ENCODE data around the gene SLC7A6. TPM values are rescaled to one million over a fixed set of nuclear protein-coding genes. Genes with fewer than 3 reads are reported as not detected.

SLC7A6 gene
- total and polyA plus RNA-seq, 2 of the 8 experiments (the other 6 are each of a cell fraction or from before 2014, with no cell fraction given), result 28.0 to 37.8 TPM

GRCh38 chr16:68283346-68283745, 19.0 kb downstream of the SLC7A6 start:
- Histone ChIP-seq H3K23me2 (ENCODE audit: low read depth, low read length) (no peaks in the 10 kb centered on the region), H4K8ac (ENCODE audit: extremely low read depth, insufficient read depth, low read length) (no peak overlapping the region), H2BK120ac (replicated peaks; ENCODE audit: low read depth, low read length) (no peak overlapping the region), H4K91ac (replicated peaks; ENCODE audit: insufficient read length, low read length) (no peak overlapping the region), H2BK5ac (ENCODE audit: low read depth, low read length) (no peak overlapping the region), H3K4me2 (ENCODE audit: insufficient read depth in 1 of 2, low read depth in 2 of 2, low read length in 2 of 2) (no peak overlapping the region), H3K56ac (replicated peaks; ENCODE audit: insufficient read length, low read depth, low read length) (no peak overlapping the region), H3K36me3 (ENCODE audit: control insufficient read depth in 2 of 4, insufficient read depth in 4 of 4, low read length in 3 of 4) (peaks cover 0 to 3% (median 0%) of the 10 kb centered on the region in 4 experiments; a peak in 2 of 8 replicates), H3K18ac (ENCODE audit: extremely low read depth, low read length) (no peak overlapping the region), H3K9ac (replicated peaks in 1 of 4; ENCODE audit: extremely low read depth in 1 of 4, low read depth in 3 of 4, low read length in 3 of 4) (no peak overlapping the region), H3K27me3 (replicated peaks in 1 of 4; ENCODE audit: control insufficient read depth in 3 of 4, extremely low read depth in 1 of 4, insufficient read depth in 3 of 4, low read length in 3 of 4) (no peaks in the 10 kb centered on the region), H3K4me3 (ENCODE audit: extremely low read depth in 1 of 4, insufficient read depth in 2 of 4, low read depth in 3 of 4, low read length in 4 of 4) (no peak overlapping the region), H2BK20ac (ENCODE audit: low read length) (no peak overlapping the region), H4K5ac (ENCODE audit: insufficient read length, low read depth, low read length) (no peak overlapping the region), H4K20me1 (replicated peaks in 1 of 2; ENCODE audit: control insufficient read depth in 1 of 2, insufficient read depth in 2 of 2, low read length in 2 of 2) (peaks cover 2 to 13% of the 10 kb centered on the region in 2 experiments), H3K14ac (ENCODE audit: insufficient read length) (no peak overlapping the region), H2BK15ac (ENCODE audit: low read length) (no peak overlapping the region), H3K4me1 (replicated peaks in 1 of 4; ENCODE audit: control insufficient read depth in 3 of 4, insufficient read depth in 4 of 4, low read length in 3 of 4) (no peaks in the 10 kb centered on the region), H3K79me1 (ENCODE audit: low read depth, low read length) (0 out of 2 replicates have a peak, but pooled peaks cover 3% of the 10 kb centered on the region), H3K23ac (ENCODE audit: insufficient read length) (no peak overlapping the region), H3K79me2 (ENCODE audit: control insufficient read depth in 1 of 2, insufficient read depth in 2 of 2, low read length in 2 of 2) (no peaks in the 10 kb centered on the region), H3K4ac (replicated peaks; ENCODE audit: insufficient read length, low read depth, low read length) (no peak overlapping the region), H3K27ac (ENCODE audit: low read depth, low read length) (no peak overlapping the region), H2AFZ (ENCODE audit: low read length) (no peak overlapping the region), H2BK12ac (ENCODE audit: low read depth, low read length) (no peak overlapping the region), H3K9me3 (ENCODE audit: insufficient read depth in 2 of 2, low read depth in 1 of 2, low read length in 1 of 2) (no peaks in the 10 kb centered on the region), H2AK5ac (ENCODE audit: low read depth, low read length) (no peak overlapping the region)
- ChIA-PET CTCF (ENCODE audit: partially characterized antibody) (interaction anchor here (0.9 to 20.4 kb wide), 7 partner anchors 11 to 190 kb away, joined by 3 to 233 read pairs (median 3); partner anchors contain the start of gene SLC7A6), POLR2A (ENCODE audit: partially characterized antibody) (interaction anchor here (0.8 to 4.9 kb wide), 5 partner anchors 8 to 46 kb away, joined by 3 to 19 read pairs (median 5); partner anchors contain the start of genes PRMT7, SLC7A6 and SLC7A6OS)
- TF ChIP-seq SIRT6 (IDR thresholded peaks at IDR 0.05; ENCODE audit: low read length) (no peak), SP2 (IDR thresholded peaks at IDR 0.05; ENCODE audit: low read length) (no peak)
- DNase-seq (ENCODE audit: low read depth in 1 of 2, low spot score in 2 of 2), result no peak
- WGBS, 2 experiments (ENCODE audit: extremely low coverage in 1 of 2, insufficient coverage in 1 of 2, insufficient read length in 1 of 2, insufficient replicate concordance in 2 of 2, low coverage in 1 of 2, low lambda C conversion rate in 2 of 2, missing lambda C conversion rate in 1 of 2), result 70% methylated on average over 5 of the region's 5 CpGs; no CpG with 5 or more reads in 1 of the 2 experiments
- FAIRE-seq, result no peak
